Measurements from ENCODE around the gene SPATA6.

DNA sequence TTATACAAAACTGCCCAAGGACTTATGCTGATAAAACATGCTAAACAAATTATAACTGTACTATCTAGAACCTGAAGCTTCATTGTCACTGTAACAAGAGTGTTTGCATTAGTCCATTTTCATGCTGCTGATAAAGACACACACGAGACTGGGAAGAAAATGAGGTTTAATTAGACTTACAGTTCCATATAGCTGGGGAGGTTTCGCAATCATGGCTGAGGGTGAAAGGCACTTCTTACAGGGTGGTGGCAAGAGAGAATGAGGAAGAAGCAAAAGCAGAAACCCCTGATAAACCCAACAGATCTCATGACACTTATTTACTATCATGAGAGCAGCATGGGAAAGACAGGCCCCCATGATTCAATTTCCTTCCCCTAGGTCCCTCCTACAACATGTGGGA is 100.4 kb downstream of the SPATA6 start:
- TF ChIP-seq EP300 (IDR thresholded peaks at IDR 0.05) (no peak), POLR2A (IDR thresholded peaks at IDR 0.05; ENCODE audit: low read depth) (no peak), POLR2AphosphoS5 (IDR thresholded peaks at IDR 0.05) (no peak)
- TF ChIP-seq, protein P1, sequence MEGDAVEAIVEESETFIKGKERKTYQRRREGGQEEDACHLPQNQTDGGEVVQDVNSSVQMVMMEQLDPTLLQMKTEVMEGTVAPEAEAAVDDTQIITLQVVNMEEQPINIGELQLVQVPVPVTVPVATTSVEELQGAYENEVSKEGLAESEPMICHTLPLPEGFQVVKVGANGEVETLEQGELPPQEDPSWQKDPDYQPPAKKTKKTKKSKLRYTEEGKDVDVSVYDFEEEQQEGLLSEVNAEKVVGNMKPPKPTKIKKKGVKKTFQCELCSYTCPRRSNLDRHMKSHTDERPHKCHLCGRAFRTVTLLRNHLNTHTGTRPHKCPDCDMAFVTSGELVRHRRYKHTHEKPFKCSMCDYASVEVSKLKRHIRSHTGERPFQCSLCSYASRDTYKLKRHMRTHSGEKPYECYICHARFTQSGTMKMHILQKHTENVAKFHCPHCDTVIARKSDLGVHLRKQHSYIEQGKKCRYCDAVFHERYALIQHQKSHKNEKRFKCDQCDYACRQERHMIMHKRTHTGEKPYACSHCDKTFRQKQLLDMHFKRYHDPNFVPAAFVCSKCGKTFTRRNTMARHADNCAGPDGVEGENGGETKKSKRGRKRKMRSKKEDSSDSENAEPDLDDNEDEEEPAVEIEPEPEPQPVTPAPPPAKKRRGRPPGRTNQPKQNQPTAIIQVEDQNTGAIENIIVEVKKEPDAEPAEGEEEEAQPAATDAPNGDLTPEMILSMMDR (IDR thresholded peaks at IDR 0.05): no peak

All from esophagus muscularis mucosa (tissue), 4 donors.